ENCODE results near the gene LSM5. TPM values are rescaled to one million over a fixed set of nuclear protein-coding genes. Genes with fewer than 3 reads are reported as not detected.
"Not testable (repeated sequence)": the region's sequence is repeated elsewhere in the genome, so short reads cannot be mapped to it uniquely, and the experiment has no call there.

The LSM5 gene
- total and polyA plus RNA-seq, 2 of the 4 experiments (the other 2 are of a cell fraction), result 5.0 to 26.5 TPM

- H4K8ac ChIP-seq (ENCODE audit: low read depth in 2 of 2, low read length in 2 of 2); H2BK120ac ChIP-seq (ENCODE audit: low read depth, low read length); dilution Hi-C loops (cut with HindIII; ENCODE audit: low sequenced_read_pairs, unreplicated experiment); H3K9ac ChIP-seq (ENCODE audit: low read depth, low read length); H3K36me3 ChIP-seq (ENCODE audit: control insufficient read depth, insufficient read depth, low read length); H4K5ac ChIP-seq (ENCODE audit: low read depth, low read length); H2BK5ac ChIP-seq (ENCODE audit: low read depth, low read length, poor library complexity, severe bottlenecking); H3K27ac ChIP-seq (ENCODE audit: insufficient read depth, low read length); H3K18ac ChIP-seq (ENCODE audit: low read depth, low read length); H3K79me1 ChIP-seq (ENCODE audit: low read depth in 1 of 2, low read length in 2 of 2); H3K4me3 ChIP-seq (ENCODE audit: insufficient read depth, low read depth, low read length); H3K14ac ChIP-seq (replicated peaks; ENCODE audit: low read depth, low read length); H4K91ac ChIP-seq (ENCODE audit: insufficient read depth, low read depth, low read length); POLR2A ChIA-PET (ENCODE audit: unreplicated experiment); in situ Hi-C loops (cut with MboI; ENCODE audit: low sequenced_read_pairs); H2AK9ac ChIP-seq (replicated peaks; ENCODE audit: low read depth, low read length, poor library complexity); H3K9me1 ChIP-seq (ENCODE audit: insufficient read depth, low read length); CTCF ChIA-PET; H3K27me3 ChIP-seq (ENCODE audit: control insufficient read depth, insufficient read depth, low read length); H3K4ac ChIP-seq (ENCODE audit: low read depth, low read length); H2AK5ac ChIP-seq (ENCODE audit: low read depth, low read length); ATAC-seq (ENCODE audit: low read depth); H3K4me2 ChIP-seq (ENCODE audit: low read depth, low read length); intact Hi-C loops (cut with micrococcal nuclease); DNase-seq; H3K4me1 ChIP-seq (ENCODE audit: control insufficient read depth, insufficient read depth, low read length); H3K56ac ChIP-seq (ENCODE audit: extremely low read depth, insufficient read depth, low read length); BruUV-seq (replicated peaks); H2BK15ac ChIP-seq (ENCODE audit: low read depth, low read length); H2AFZ ChIP-seq (replicated peaks; ENCODE audit: low read length, poor library complexity); H3K9me3 ChIP-seq (ENCODE audit: control insufficient read depth, insufficient read depth, low read length); H3K23ac ChIP-seq (ENCODE audit: low read depth, low read length); H4K20me1 ChIP-seq (ENCODE audit: insufficient read depth, low read length); H2BK20ac ChIP-seq (ENCODE audit: low read depth, low read length): not testable (repeated sequence)
- WGBS, 2 experiments (ENCODE audit: extremely low coverage in 2 of 2, insufficient read length in 1 of 2), result no CpG with 5 or more reads among the region's 30 CpGs
Observed at GRCh38 chr7:32464641-32465416, 25.4 kb downstream of the LSM5 start.
